Effector memory CD8-positive, alpha-beta T cell (primary cell): ENCODE data around the gene ANLN.

Source experiments
- ATAC-seq: fragments of 150-1000 bp; cut with Tn5 transposase; replicated peaks from 2 replicates; pipeline ENCODE4 v1.10.0; 2021; ENCODE audit warnings: mild to moderate bottlenecking, moderate library complexity
- DNase-seq, 3 experiments: peaks; one replicate each; pipeline ENCODE4 v3.0.0; 2021
- H3K27ac Mint-ChIP-seq, 2 donors: one replicate each; pipeline ENCODE4 v1.8.0; 2022; ENCODE audit warnings: mild to moderate bottlenecking in 2 of 2, mixed read lengths in 2 of 2, moderate library complexity in 2 of 2
- H3K27me3 Mint-ChIP-seq, 2 donors: one replicate each; pipeline ENCODE4 v1.8.0; 2022; ENCODE audit warnings: mixed read lengths in 2 of 2
- H3K36me3 Mint-ChIP-seq: one replicate; pipeline ENCODE4 v1.8.0; 2022; ENCODE audit warnings: mild to moderate bottlenecking, moderate library complexity, mixed read lengths; ENCODE audit not compliant: insufficient read depth
- H3K4me1 Mint-ChIP-seq, 2 donors: one replicate each; pipeline ENCODE4 v1.8.0; 2022; ENCODE audit warnings: low read depth in 2 of 2, mixed read lengths in 2 of 2
- H3K4me3 Mint-ChIP-seq, 2 donors: one replicate each; pipeline ENCODE4 v1.8.0; 2022; ENCODE audit warnings: mild to moderate bottlenecking in 2 of 2, mixed read lengths in 2 of 2, moderate library complexity in 2 of 2
- H3K9me3 Mint-ChIP-seq, 2 donors: one replicate each; pipeline ENCODE4 v1.8.0; 2022; ENCODE audit warnings: mixed read lengths in 2 of 2
- total RNA-seq, 9 experiments: gene quantifications; one replicate each; lab custom pipeline; 2026; lab: John Stamatoyannopoulos, UW

Gene ANLN
- total RNA-seq: 0.06 to 9.8 (median 0.55) reads per million in 9 experiments

DNA sequence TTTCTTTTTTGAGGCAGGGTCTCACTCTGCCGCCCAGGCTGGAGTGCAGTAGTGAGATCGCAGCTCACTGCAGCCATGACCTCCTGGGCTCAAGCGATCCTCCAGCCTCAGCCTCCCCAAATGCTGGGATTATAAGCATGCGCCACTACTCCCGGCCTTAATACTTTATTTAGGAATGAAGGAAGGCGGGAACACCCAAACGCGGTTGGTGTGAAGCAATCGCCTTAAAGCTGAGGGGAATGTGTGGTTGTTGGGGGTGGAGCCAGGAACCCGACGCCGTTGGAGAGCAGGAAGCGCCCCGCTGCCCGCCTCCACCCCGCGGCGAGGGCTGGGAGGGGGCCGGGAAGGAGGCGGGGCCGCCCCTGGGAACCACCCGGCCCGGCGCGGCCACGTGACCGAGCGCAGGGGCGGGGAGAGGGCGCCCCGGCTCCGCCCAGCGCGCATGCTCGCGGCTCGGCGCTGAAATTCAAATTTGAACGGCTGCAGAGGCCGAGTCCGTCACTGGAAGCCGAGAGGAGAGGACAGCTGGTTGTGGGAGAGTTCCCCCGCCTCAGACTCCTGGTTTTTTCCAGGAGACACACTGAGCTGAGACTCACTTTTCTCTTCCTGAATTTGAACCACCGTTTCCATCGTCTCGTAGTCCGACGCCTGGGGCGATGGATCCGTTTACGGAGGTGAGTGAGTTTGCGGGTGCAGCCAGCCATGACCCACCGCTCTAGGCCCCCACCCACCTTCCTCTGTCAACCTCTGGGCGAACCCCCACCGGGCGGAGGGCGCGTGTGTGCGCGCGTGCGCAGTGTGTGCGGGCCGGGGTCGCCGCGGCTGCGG, at the start of gene ANLN:
Gene ANLN, plus strand, starts transcription at position 492 of the 828 bp plus-strand sequence. Its CDS starts 165 bp downstream, at position 657.
- Mint-ChIP-seq H3K27ac (peak within 1 kb of the TSS; percentile 53 to 63), H3K27me3 (no peaks in the 10 kb centered on the region), H3K9me3 (no peaks in the 10 kb centered on the region), H3K4me3 (peak within 1 kb of the TSS; percentile 76 to 81), H3K4me1 (peaks cover 12 to 22% of the 10 kb centered on the region in 2 donors), H3K36me3 (peaks cover 5% of the 10 kb centered on the region)
- peak; percentile 75 to 87 (median 81) for DNase-seq
- peak; percentile 89 for ATAC-seq

DNA sequence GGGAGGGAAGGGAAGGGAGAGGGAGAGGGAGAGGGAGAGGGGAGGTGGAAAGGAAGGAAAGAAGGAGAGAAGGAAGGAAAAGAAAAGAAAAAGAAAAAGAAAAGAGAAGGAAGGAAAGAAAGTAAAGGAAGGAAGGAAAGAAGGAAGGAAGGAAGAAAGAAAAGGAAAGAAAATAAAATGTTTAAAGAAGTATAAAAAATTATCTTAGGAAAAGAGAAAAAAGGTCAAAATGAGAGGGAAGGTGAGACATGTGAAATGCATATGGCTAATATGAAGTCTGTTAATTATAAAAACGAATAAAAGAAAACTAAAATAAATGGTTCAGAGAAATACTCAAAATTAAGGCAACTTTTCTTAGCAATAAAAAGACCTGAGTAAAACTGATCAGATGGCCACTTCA, 46.1 kb upstream of the ANLN start:
- ATAC-seq (no peak), DNase-seq (no peak)
- Mint-ChIP-seq H3K27ac (no peak overlapping the region), H3K27me3 (peaks cover 0 to 19% of the 10 kb centered on the region in 2 donors), H3K4me3 (no peak overlapping the region), H3K36me3 (no peaks in the 10 kb centered on the region), H3K9me3 (no peaks in the 10 kb centered on the region), H3K4me1 (no peaks in the 10 kb centered on the region)

GRCh38 chr7:36344622-36345021, 45.0 kb upstream of the ANLN start:
- H3K27ac Mint-ChIP-seq: no peak overlapping the region
- H3K36me3 Mint-ChIP-seq: no peaks in the 10 kb centered on the region
- H3K4me3 Mint-ChIP-seq: no peak overlapping the region
- no peaks in the 10 kb centered on the region for H3K9me3 Mint-ChIP-seq
- peaks cover 0 to 19% of the 10 kb centered on the region in 2 donors for H3K27me3 Mint-ChIP-seq
- no peak for ATAC-seq
- DNase-seq: no peak
- H3K4me1 Mint-ChIP-seq: no peaks in the 10 kb centered on the region

DNA sequence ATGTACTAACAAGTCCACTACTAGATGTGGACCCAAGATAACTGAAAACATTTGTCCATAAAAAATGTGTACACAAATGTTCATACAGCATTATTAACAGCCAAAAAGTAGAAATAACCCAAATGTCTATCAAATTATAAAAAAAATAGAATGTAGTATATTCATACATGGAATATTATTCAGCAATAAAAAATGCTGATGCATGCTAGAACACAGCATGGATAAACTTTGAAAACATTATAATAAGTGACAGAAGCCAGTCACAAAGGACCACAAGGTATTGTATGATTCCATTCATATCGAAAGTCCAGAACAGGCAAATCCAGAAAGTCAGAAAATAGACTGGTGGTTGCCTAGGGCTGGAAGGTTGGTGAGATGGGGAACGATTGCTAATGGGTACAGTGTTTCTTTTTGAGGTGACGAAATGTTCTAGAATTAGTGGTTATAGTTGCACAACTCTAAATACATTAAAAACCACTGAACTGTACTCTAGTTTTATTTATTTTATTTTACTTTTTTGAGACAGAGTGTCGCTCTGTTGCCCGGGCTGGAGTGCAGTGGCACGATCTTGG, 43.3 kb upstream of the ANLN start:
- Mint-ChIP-seq H3K4me3 (no peak overlapping the region), H3K27me3 (peaks cover 0 to 11% of the 10 kb centered on the region in 2 donors), H3K36me3 (no peaks in the 10 kb centered on the region), H3K9me3 (no peaks in the 10 kb centered on the region), H3K4me1 (no peaks in the 10 kb centered on the region), H3K27ac (no peak overlapping the region)
- DNase-seq: no peak
- ATAC-seq: no peak

DNA sequence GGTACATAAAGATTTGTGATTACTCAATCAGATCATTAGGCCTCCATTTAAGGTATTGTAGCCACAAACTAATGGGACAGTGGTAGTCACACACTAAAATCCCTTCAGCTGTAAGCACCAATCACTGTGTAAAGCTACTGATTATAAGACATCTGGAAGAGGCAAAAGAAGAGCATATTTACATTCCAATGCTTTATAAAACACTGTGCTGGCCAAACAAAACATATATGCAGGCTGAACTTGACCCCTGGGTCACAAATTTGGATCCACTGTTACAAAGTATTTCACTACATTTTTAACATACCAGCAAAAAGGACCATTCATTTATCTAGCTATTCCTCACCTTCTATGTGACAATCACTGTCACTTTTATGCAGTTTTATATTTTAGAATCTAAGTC, 41.4 kb upstream of the ANLN start:
- no peak for DNase-seq
- H3K27ac Mint-ChIP-seq: no peak overlapping the region
- ATAC-seq: no peak
- H3K9me3 Mint-ChIP-seq: no peaks in the 10 kb centered on the region
- H3K4me3 Mint-ChIP-seq: no peak overlapping the region
- H3K4me1 Mint-ChIP-seq: no peaks in the 10 kb centered on the region
- no peaks in the 10 kb centered on the region for H3K36me3 Mint-ChIP-seq
- no peaks in the 10 kb centered on the region for H3K27me3 Mint-ChIP-seq

GRCh38 chr7:36348771-36349170, 40.9 kb upstream of the ANLN start:
- peaks cover 0 to 1% of the 10 kb centered on the region in 2 donors for H3K27me3 Mint-ChIP-seq

GRCh38 chr7:36349626-36350025, 40.0 kb upstream of the ANLN start:
- Mint-ChIP-seq H3K9me3 (no peaks in the 10 kb centered on the region), H3K27me3 (peaks cover 0 to 7% of the 10 kb centered on the region in 2 donors), H3K36me3 (no peaks in the 10 kb centered on the region), H3K4me3 (no peak overlapping the region), H3K4me1 (no peaks in the 10 kb centered on the region), H3K27ac (no peak overlapping the region)
- ATAC-seq (no peak), DNase-seq (no peak)

More at GRCh38 chr7:36348771-36349170, 40.9 kb upstream of the ANLN start:
- H3K4me1 Mint-ChIP-seq: no peaks in the 10 kb centered on the region
- no peaks in the 10 kb centered on the region for H3K36me3 Mint-ChIP-seq
- ATAC-seq: no peak
- H3K9me3 Mint-ChIP-seq: no peaks in the 10 kb centered on the region
- H3K4me3 Mint-ChIP-seq: no peak overlapping the region
- DNase-seq: no peak
- no peak overlapping the region for H3K27ac Mint-ChIP-seq

DNA sequence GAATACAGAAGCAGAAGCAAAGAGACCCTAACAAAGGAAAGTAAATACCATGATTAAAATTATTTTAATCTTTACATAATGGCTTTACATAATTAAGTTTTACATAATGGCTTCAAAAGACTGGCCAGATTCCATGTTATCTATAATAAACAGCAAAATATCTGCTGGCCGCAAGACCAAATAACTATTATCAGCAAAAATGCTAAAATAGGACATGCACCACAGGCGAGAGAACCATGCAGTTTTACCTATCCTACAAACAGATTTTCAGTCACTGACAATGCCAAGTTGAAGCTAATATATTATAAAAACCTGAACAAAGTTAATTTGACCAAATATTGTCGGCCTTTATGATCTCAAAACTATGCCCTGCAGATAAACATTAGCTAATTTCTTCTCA, 34.2 kb upstream of the ANLN start:
- H3K27me3 Mint-ChIP-seq: peaks cover 0 to 14% of the 10 kb centered on the region in 2 donors
- H3K27ac Mint-ChIP-seq: no peak overlapping the region
- H3K4me3 Mint-ChIP-seq: no peak overlapping the region
- H3K9me3 Mint-ChIP-seq: no peaks in the 10 kb centered on the region
- DNase-seq: no peak
- H3K4me1 Mint-ChIP-seq: no peaks in the 10 kb centered on the region
- ATAC-seq: no peak
- peaks cover 2% of the 10 kb centered on the region for H3K36me3 Mint-ChIP-seq

DNA sequence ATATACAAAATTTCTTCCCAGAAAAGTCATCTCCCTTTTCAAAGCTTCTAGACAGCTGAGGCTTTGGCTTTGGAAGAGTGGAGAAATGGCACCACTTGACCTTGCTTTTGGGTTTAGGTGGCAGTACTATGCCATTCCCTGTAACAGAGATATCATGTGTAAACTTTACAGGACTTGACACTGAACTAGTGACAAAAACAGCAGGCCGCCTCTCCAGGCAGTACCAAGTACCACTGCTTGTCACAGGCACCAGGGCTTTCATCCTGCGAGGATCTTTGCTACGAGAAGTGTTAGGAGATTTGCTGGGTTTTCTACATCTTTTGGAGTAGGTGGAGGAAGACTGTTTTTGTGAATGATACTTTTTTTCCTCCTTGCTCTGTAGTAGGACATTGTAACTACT, 32.6 kb upstream of the ANLN start:
- no peaks in the 10 kb centered on the region for H3K4me1 Mint-ChIP-seq
- peaks cover 2% of the 10 kb centered on the region for H3K36me3 Mint-ChIP-seq
- no peaks in the 10 kb centered on the region for H3K9me3 Mint-ChIP-seq
- peaks cover 0 to 14% of the 10 kb centered on the region in 2 donors for H3K27me3 Mint-ChIP-seq
- ATAC-seq (no peak), DNase-seq (no peak)
- H3K27ac Mint-ChIP-seq: no peak overlapping the region
- no peak overlapping the region for H3K4me3 Mint-ChIP-seq

- H3K36me3 Mint-ChIP-seq: peaks cover 2% of the 10 kb centered on the region
- DNase-seq (no peak), ATAC-seq (no peak)
- peaks cover 0 to 14% of the 10 kb centered on the region in 2 donors for H3K27me3 Mint-ChIP-seq
- no peak overlapping the region for H3K4me3 Mint-ChIP-seq
- H3K9me3 Mint-ChIP-seq: no peaks in the 10 kb centered on the region
- H3K27ac Mint-ChIP-seq: no peak overlapping the region
- no peaks in the 10 kb centered on the region for H3K4me1 Mint-ChIP-seq
Observed at GRCh38 chr7:36358589-36358988, 31.1 kb upstream of the ANLN start.

DNA sequence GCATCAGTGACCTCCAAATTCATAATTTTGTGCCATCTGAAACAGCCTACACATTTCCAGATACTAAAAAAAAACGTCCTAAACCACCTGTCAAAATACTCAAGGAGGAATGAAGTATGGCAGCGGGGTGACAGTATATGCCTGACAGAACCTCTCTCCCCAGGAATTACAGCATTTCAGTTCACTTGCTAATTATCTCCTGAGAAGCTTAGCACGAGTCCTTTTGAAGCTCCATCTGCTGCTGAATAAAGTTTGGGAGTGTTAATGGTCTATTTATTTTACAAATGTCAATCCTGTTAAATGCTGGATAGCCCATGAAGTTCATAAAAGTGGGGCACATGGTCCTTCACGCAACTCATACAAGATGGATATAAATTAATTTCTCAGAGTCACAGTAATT, 29.4 kb upstream of the ANLN start:
- Mint-ChIP-seq H3K27me3 (peaks cover 0 to 8% of the 10 kb centered on the region in 2 donors), H3K27ac (no peak overlapping the region), H3K9me3 (no peaks in the 10 kb centered on the region), H3K4me3 (no peak overlapping the region), H3K4me1 (no peaks in the 10 kb centered on the region), H3K36me3 (peaks cover 2% of the 10 kb centered on the region)
- ATAC-seq (no peak), DNase-seq (no peak)

DNA sequence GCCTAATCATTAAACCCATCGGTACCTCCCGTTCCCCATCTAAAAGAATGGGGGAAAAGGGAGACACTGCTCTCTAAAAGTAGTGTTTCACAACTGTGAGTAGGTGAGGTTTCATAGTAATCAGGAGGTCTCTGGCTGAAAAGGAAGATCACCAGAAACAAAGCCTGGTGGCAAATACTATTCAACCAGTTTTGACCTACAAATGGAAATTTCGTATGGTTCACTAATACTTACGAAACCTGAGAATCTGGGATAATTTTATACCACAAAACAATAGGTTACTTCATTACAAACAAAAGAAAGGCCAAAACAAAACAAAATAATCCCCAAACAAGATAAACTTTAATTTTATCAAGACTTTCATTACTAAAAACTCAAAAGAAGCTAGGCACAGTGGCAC, 28.4 kb upstream of the ANLN start:
- DNase-seq: no peak
- no peak overlapping the region for H3K27ac Mint-ChIP-seq
- peaks cover 0 to 8% of the 10 kb centered on the region in 2 donors for H3K27me3 Mint-ChIP-seq
- no peaks in the 10 kb centered on the region for H3K4me1 Mint-ChIP-seq
- no peak for ATAC-seq
- H3K4me3 Mint-ChIP-seq: no peak overlapping the region
- peaks cover 2% of the 10 kb centered on the region for H3K36me3 Mint-ChIP-seq
- H3K9me3 Mint-ChIP-seq: no peaks in the 10 kb centered on the region

GRCh38 chr7:36363515-36363914, 26.1 kb upstream of the ANLN start:
- no peak for ATAC-seq
- Mint-ChIP-seq H3K27me3 (peaks cover 2 to 13% of the 10 kb centered on the region in 2 donors), H3K4me1 (peaks cover 0 to 3% of the 10 kb centered on the region in 2 donors), H3K36me3 (peaks cover 3% of the 10 kb centered on the region), H3K4me3 (no peak overlapping the region), H3K9me3 (no peaks in the 10 kb centered on the region), H3K27ac (no peak overlapping the region)
- DNase-seq: no peak
